Ectodermal cell (in vitro differentiated cells): ENCODE results near the gene SPTBN1.

Source experiments
- H3K27ac ChIP-seq: 2 replicates; pipeline ENCODE4 v1.7.0; 2013; ENCODE audit warnings: mild to moderate bottlenecking, low read depth, low read length; ENCODE audit not compliant: insufficient read depth, poor library complexity, severe bottlenecking
- H3K27me3 ChIP-seq: 2 replicates; pipeline ENCODE4 v1.7.0; 2013; ENCODE audit warnings: mild to moderate bottlenecking, low read length; ENCODE audit not compliant: insufficient read depth, control insufficient read depth, poor library complexity, severe bottlenecking
- H3K36me3 ChIP-seq: one replicate; pipeline ENCODE4 v1.7.0; 2013; ENCODE audit warnings: low read length; ENCODE audit not compliant: control insufficient read depth, insufficient read depth
- H3K4me1 ChIP-seq: one replicate; pipeline ENCODE4 v1.7.0; 2013; ENCODE audit warnings: low read length; ENCODE audit not compliant: control insufficient read depth, insufficient read depth
- H3K4me3 ChIP-seq: 2 replicates; pipeline ENCODE4 v1.7.0; 2013; ENCODE audit warnings: low read depth, low read length, control low read depth; ENCODE audit not compliant: insufficient read depth
- H3K9me3 ChIP-seq: 2 replicates; pipeline ENCODE4 v1.7.0; 2013; ENCODE audit warnings: mild to moderate bottlenecking, low read length, moderate library complexity; ENCODE audit not compliant: control insufficient read depth
- WGBS, 2 experiments: methylation state at CpG; one replicate each; pipeline ENCODE4 v1.1.7; 2013; ENCODE audit warnings: missing lambda C conversion rate in 2 of 2; 5-methylcytosine and 5-hydroxymethylcytosine counted together

Gene SPTBN1

GRCh38 chr2:54603796-54604195 lies 147.7 kb downstream of the SPTBN1 start:
- Histone ChIP-seq H3K27ac (no peak overlapping the region), H3K4me3 (no peak overlapping the region), H3K9me3 (no peaks in the 10 kb centered on the region), H3K36me3 (no peaks in the 10 kb centered on the region), H3K4me1 (peaks cover 13% of the 10 kb centered on the region), H3K27me3 (no peaks in the 10 kb centered on the region)
- 98 to 100% methylated on average over 1 of the region's 1 CpG for WGBS, 2 experiments

DNA sequence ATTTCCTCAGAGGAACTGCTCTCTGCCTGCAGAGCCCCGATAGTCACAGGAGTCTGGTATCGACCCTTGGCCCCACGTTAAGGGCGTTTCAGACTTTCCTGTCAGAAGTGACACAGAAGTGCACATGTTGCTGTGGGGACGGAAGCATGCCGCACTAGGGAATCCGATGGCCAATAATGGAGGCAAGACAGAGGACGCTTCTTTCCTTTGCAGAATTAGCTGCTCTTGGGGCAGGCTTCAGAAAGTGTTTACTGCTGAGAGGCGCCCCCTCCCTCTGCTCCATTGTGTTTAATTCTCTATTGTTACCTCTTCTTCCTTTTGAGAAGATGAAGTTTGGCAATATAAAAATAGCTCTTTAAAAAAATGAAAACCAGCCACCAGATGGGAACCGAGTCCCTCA lies 148.7 kb downstream of the SPTBN1 start:
- WGBS, 2 experiments: 77 to 80% methylated on average over 9 to 10 of the region's 10 CpGs
- Histone ChIP-seq H3K36me3 (no peaks in the 10 kb centered on the region), H3K27me3 (no peaks in the 10 kb centered on the region), H3K9me3 (no peaks in the 10 kb centered on the region), H3K4me1 (peaks cover 13% of the 10 kb centered on the region), H3K4me3 (no peak overlapping the region), H3K27ac (no peak overlapping the region)

DNA sequence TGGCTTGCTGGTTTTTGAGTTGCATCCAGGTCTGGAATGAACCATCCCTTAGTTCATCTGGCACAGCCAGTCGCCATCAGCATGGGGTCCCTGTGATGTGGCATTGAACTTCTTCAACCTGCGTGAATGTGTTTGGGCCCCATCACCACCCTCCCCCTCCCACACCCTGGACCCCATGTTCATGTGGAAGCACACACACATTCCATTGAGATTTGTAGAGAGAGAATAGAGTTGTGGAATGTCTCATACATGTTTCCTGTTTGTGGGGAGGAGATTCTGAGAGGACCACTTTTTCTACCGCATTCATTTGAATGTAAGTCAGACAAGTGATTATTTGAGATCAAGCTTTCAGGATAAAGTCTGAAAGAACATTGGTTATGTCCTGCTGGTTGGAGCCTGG lies 149.7 kb downstream of the SPTBN1 start:
- Histone ChIP-seq H3K36me3 (no peaks in the 10 kb centered on the region), H3K27me3 (no peaks in the 10 kb centered on the region), H3K4me3 (no peak overlapping the region), H3K4me1 (peaks cover 13% of the 10 kb centered on the region), H3K9me3 (no peaks in the 10 kb centered on the region), H3K27ac (no peak overlapping the region)
- 88 to 92% methylated on average over 3 of the region's 3 CpGs for WGBS, 2 experiments

DNA sequence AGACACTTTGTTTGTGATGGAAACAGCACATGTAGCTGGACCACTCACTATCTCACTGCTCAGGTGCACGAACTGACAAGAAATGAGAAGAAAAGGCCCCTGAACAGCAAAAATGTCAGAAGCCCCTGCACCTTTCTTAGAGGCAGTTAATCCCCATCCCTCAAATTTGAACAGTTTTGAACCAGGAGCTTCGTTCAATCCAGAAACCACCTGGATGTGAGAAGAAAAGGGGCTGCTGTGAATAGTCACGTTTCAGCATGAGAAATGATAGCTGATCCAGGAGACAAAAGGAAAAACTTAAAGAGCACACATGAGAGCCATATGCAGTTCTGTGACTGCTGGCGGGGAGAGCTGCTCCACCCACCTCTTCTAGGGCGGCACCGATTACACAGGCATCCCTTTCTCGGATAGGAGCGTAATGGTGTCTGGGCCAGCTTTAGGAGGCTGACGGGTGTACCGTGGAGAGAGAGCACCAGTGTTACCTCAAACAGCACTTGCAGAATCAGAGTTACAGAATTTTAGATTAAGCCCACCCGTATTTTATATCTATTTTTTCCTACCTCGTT lies 150.3 kb downstream of the SPTBN1 start:
- no peaks in the 10 kb centered on the region for H3K27me3 ChIP-seq
- no peak overlapping the region for H3K27ac ChIP-seq
- H3K4me3 ChIP-seq: no peak overlapping the region
- H3K4me1 ChIP-seq: peaks cover 13% of the 10 kb centered on the region
- 86 to 90% methylated on average over 12 of the region's 12 CpGs for WGBS, 2 experiments
- no peaks in the 10 kb centered on the region for H3K36me3 ChIP-seq
- no peaks in the 10 kb centered on the region for H3K9me3 ChIP-seq

GRCh38 chr2:54608224-54608623 lies 152.1 kb downstream of the SPTBN1 start:
- 95 to 97% methylated on average over 3 of the region's 3 CpGs for WGBS, 2 experiments
- Histone ChIP-seq H3K4me1 (peaks cover 13% of the 10 kb centered on the region), H3K4me3 (no peak overlapping the region), H3K27me3 (no peaks in the 10 kb centered on the region), H3K36me3 (no peaks in the 10 kb centered on the region), H3K27ac (no peak overlapping the region), H3K9me3 (no peaks in the 10 kb centered on the region)

GRCh38 chr2:54609241-54609640 lies 153.1 kb downstream of the SPTBN1 start:
- no peaks in the 10 kb centered on the region for H3K9me3 ChIP-seq
- H3K27ac ChIP-seq: no peak overlapping the region
- no peak overlapping the region for H3K4me3 ChIP-seq
- no peaks in the 10 kb centered on the region for H3K36me3 ChIP-seq
- peaks cover 7% of the 10 kb centered on the region for H3K4me1 ChIP-seq
- WGBS, 2 experiments: 96% methylated on average over 5 of the region's 5 CpGs
- no peaks in the 10 kb centered on the region for H3K27me3 ChIP-seq

DNA sequence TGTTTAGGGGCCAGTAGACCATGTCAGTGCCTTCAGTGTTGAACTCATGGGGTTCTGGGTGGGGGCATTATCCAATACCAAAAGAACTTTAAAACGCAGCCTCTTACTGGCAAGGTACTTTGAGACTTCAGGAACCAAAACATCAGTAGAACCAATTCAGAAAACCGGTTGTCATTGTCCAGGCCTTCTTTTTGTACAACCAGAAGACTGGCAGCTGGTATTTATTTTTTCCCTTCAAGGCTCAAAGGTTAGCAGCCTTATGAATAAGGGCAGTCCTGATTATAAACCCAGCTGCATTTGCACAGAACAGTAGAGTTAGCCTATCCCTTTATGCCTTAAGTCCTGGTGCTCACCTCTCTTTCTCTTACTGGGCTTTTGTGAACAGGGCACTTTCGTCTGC lies 153.5 kb downstream of the SPTBN1 start:
- no peaks in the 10 kb centered on the region for H3K27me3 ChIP-seq
- no peaks in the 10 kb centered on the region for H3K36me3 ChIP-seq
- H3K4me3 ChIP-seq: no peak overlapping the region
- no peak overlapping the region for H3K27ac ChIP-seq
- 91 to 92% methylated on average over 3 of the region's 3 CpGs for WGBS, 2 experiments
- H3K4me1 ChIP-seq: peaks cover 4% of the 10 kb centered on the region
- H3K9me3 ChIP-seq: no peaks in the 10 kb centered on the region

- no peaks in the 10 kb centered on the region for H3K4me1 ChIP-seq
- H3K27me3 ChIP-seq: no peaks in the 10 kb centered on the region
- no peak overlapping the region for H3K4me3 ChIP-seq
- no peak overlapping the region for H3K27ac ChIP-seq
- H3K36me3 ChIP-seq: no peaks in the 10 kb centered on the region
- H3K9me3 ChIP-seq: no peaks in the 10 kb centered on the region
- 32 to 89% methylated on average over 1 of the region's 1 CpG for WGBS, 2 experiments
These were observed 154.6 kb downstream of the SPTBN1 start for GRCh38 chr2:54610700-54611099.

DNA sequence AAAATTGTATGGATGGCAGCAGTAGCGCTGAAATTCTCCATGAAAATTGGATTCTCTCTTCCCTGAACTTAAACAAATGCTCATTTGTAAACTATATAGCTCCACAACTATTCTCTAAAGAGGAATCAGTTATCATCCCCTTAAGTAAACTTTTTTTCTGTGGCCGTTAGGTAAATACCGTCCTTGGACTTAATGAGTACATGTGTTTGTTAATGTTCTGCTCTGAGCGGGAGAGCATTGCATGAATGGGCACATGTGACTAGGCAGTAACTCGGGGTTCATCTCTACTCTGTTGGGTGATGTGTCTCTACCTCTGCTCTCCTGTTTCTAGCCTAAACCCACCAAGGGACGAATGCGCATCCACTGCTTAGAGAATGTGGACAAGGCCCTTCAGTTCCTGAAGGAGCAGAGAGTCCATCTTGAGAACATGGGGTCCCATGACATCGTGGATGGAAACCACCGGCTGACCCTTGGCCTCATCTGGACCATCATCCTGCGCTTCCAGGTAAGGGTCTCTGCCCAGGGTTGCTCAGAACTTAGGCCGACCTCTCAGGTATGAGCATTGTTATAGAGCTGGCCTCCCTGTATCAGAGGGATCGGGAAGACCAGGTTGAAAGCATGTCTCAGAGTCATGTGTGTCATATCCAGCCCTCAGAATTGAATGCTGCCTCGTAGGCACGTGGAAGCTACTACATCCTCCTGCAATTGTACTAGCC lies 155.9 kb downstream of the SPTBN1 start:
- WGBS, 2 experiments: 96 to 97% methylated on average over 14 of the region's 14 CpGs
- Histone ChIP-seq H3K27me3 (no peaks in the 10 kb centered on the region), H3K9me3 (no peaks in the 10 kb centered on the region), H3K4me3 (no peak overlapping the region), H3K36me3 (peaks cover 6% of the 10 kb centered on the region), H3K27ac (no peak overlapping the region), H3K4me1 (no peaks in the 10 kb centered on the region)

GRCh38 chr2:54613386-54613785 lies 157.3 kb downstream of the SPTBN1 start:
- H3K27ac ChIP-seq: no peak overlapping the region
- peaks cover 17% of the 10 kb centered on the region for H3K36me3 ChIP-seq
- H3K4me1 ChIP-seq: no peaks in the 10 kb centered on the region
- H3K9me3 ChIP-seq: no peaks in the 10 kb centered on the region
- H3K27me3 ChIP-seq: no peaks in the 10 kb centered on the region
- H3K4me3 ChIP-seq: no peak overlapping the region
- 93 to 96% methylated on average over 2 of the region's 2 CpGs for WGBS, 2 experiments
